Adipose tissue (tissue), 3 donors: ENCODE measurements around the gene IDH3A. TPM values are rescaled to one million over a fixed set of nuclear protein-coding genes. Genes with fewer than 3 reads are reported as not detected.

ENCODE experiments used
- H3K27ac ChIP-seq: one replicate; pipeline ENCODE4 v1.5.1; 2013; ENCODE audit warnings: low read depth, low read length
- WGBS, 3 donors: extraction: QIAGEN DNeasy Blood & Tissue Kit; methylation state at CpG; one replicate each; pipeline ENCODE4 v1.1.7; 2013; 5-methylcytosine and 5-hydroxymethylcytosine counted together
- polyA plus RNA-seq, 3 donors: library from polyadenylated mRNA; stranded (reverse); fragments of 200-250 nt; gene quantifications; one replicate each; pipeline ENCODE4 v1.2.3, GENCODE V29; 2013
- donor health status: healthy with polysubstance abuse.
- donor health status: Bipolar disorder and iron deficiency.
- donor health status: healthy.

Gene IDH3A
- polyA plus RNA-seq, 3 donors, result 13.9 to 50.6 (median 34.4) TPM

GRCh38 chr15:78208887-78209645 is 59.9 kb downstream of the IDH3A start:
- WGBS, 3 donors, result 84 to 86% (median 85%) methylated on average over 20 of the region's 20 CpGs

GRCh38 chr15:78209646-78210348 is 60.6 kb downstream of the IDH3A start:
- WGBS, 3 donors, result 34 to 74% (median 69%) methylated on average over 9 of the region's 9 CpGs
- no peak overlapping the region for H3K27ac ChIP-seq

More at GRCh38 chr15:78208887-78209645, 59.9 kb downstream of the IDH3A start:
- H3K27ac ChIP-seq, result no peak overlapping the region

- no peak overlapping the region for H3K27ac ChIP-seq
- WGBS, 3 donors, result 55 to 76% (median 66%) methylated on average over 5 of the region's 5 CpGs
Observed at GRCh38 chr15:78210349-78210717, 61.2 kb downstream of the IDH3A start.

GRCh38 chr15:78211189-78211921 is 62.2 kb downstream of the IDH3A start:
- WGBS, 3 donors, result 73 to 84% (median 77%) methylated on average over 12 of the region's 12 CpGs

GRCh38 chr15:78212008-78212407 is 62.8 kb downstream of the IDH3A start:
- no peak overlapping the region for H3K27ac ChIP-seq
- WGBS, 3 donors, result 89 to 97% (median 92%) methylated on average over 10 of the region's 10 CpGs

More at GRCh38 chr15:78211189-78211921, 62.2 kb downstream of the IDH3A start:
- no peak overlapping the region for H3K27ac ChIP-seq

GRCh38 chr15:78212546-78213424 is 63.6 kb downstream of the IDH3A start:
- 62 to 74% (median 69%) methylated on average over 17 of the region's 17 CpGs for WGBS, 3 donors
- H3K27ac ChIP-seq, result no peak overlapping the region

GRCh38 chr15:78213425-78213750 is 64.2 kb downstream of the IDH3A start:
- WGBS, 3 donors, result 90 to 94% (median 91%) methylated on average over 6 of the region's 6 CpGs
- no peak overlapping the region for H3K27ac ChIP-seq

- H3K27ac ChIP-seq, result no peak overlapping the region
- WGBS, 3 donors, result 87 to 97% (median 87%) methylated on average over 4 of the region's 4 CpGs
Observed at GRCh38 chr15:78213956-78214355, 64.8 kb downstream of the IDH3A start.

- H3K27ac ChIP-seq, result no peak overlapping the region
- 45 to 82% (median 79%) methylated on average over 7 of the region's 7 CpGs for WGBS, 3 donors
Observed at GRCh38 chr15:78216276-78217104, 67.3 kb downstream of the IDH3A start.

GRCh38 chr15:78220713-78221112 is 71.6 kb downstream of the IDH3A start:
- no peak overlapping the region for H3K27ac ChIP-seq
- whole genome bisulfite sequencing, 3 donors, result 72 to 88% (median 82%) methylated on average over 1 of the region's 1 CpG

Other genes with a start within 250 kb of the IDH3A start
- gene TBC1D2B, start 71.7 kb upstream of the IDH3A start, polyA plus RNA-seq, result 10 to 100 TPM; 19.0 to 47.3 (median 24.4) TPM
- under 1 TPM in 1 of 3 donors, not detected in 2; 0.02 TPM for gene SH2D7, start 56.8 kb upstream of the IDH3A start, polyA plus RNA-seq
- 1 to 10 TPM; 2.2 to 9.4 (median 3.0) TPM for gene CIB2, start 17.9 kb upstream of the IDH3A start, polyA plus RNA-seq
- gene ACSBG1, start 85.2 kb downstream of the IDH3A start, polyA plus RNA-seq, result under 1 TPM; 0.09 to 0.27 (median 0.11) TPM
- 10 to 100 TPM in 1 of 3 donors, 1 to 10 TPM in 2; 8.6 to 38.5 (median 9.4) TPM for gene DNAJA4, start 115.2 kb downstream of the IDH3A start, polyA plus RNA-seq
- 10 to 100 TPM; 29.0 to 58.3 (median 55.7) TPM for gene SKIC8, start 150.2 kb downstream of the IDH3A start, polyA plus RNA-seq
- gene CRABP1, start 191.0 kb downstream of the IDH3A start, polyA plus RNA-seq, result under 1 TPM in 1 of 3 donors, not detected in 2; 0.82 TPM